ENCODE measurements around the gene CHD3. TPM values are rescaled to one million over a fixed set of nuclear protein-coding genes. Genes with fewer than 3 reads are reported as not detected.
A peak's percentile ranks its signal among the peaks of the same experiment; 100 is the strongest.

The CHD3 gene
- total RNA-seq, 2 experiments from 2014 or later = 130 to 139 TPM

DNA sequence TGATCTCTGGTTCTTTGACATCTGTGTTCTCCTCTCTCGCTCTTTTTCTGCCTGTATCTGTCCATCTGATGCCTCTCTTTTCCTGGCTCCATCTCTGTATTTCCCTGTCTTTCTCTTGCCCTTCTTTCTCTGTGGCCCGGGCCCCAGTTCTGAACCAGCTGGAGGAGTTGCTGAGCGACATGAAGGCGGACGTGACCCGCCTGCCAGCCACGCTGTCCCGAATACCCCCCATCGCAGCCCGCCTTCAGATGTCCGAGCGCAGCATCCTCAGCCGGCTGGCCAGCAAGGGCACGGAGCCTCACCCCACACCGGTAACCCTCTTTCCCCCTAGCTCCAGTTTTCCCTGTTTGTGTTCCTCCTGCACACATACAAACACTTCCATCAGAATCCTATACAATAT, 21.7 kb downstream of the CHD3 start:
- POLR2A ChIA-PET = interaction anchor here (0.6 to 0.7 kb wide), 2 partner anchors 17 to 278 kb away, joined by 3 read pairs; no protein-coding TSS in a partner anchor
- H3K36me3 Mint-ChIP-seq (ENCODE audit: low read depth) = peaks cover 42% of the 10 kb centered on the region
- intact Hi-C loops (cut with micrococcal nuclease) = loop anchor here (5.0 kb wide), 1 partner anchor 147 kb away; no protein-coding TSS in a partner anchor
- CTCF ChIA-PET = interaction anchor here (11.2 kb wide), 1 partner anchor 78 kb away, joined by 214 read pairs; no protein-coding TSS in a partner anchor
- no peak for ATAC-seq
- H3K27ac Mint-ChIP-seq = peak overlapping the region; percentile 1
- H3K4me1 Mint-ChIP-seq (ENCODE audit: low read depth) = peaks cover 12% of the 10 kb centered on the region
- DNase-seq = no peak
- no peaks in the 10 kb centered on the region for H3K27me3 Mint-ChIP-seq
- no peak overlapping the region for H3K4me3 Mint-ChIP-seq
- no peak for TF ChIP-seq CTCF (IDR thresholded peaks at IDR 0.05)
- H3K9me3 Mint-ChIP-seq = no peaks in the 10 kb centered on the region

DNA sequence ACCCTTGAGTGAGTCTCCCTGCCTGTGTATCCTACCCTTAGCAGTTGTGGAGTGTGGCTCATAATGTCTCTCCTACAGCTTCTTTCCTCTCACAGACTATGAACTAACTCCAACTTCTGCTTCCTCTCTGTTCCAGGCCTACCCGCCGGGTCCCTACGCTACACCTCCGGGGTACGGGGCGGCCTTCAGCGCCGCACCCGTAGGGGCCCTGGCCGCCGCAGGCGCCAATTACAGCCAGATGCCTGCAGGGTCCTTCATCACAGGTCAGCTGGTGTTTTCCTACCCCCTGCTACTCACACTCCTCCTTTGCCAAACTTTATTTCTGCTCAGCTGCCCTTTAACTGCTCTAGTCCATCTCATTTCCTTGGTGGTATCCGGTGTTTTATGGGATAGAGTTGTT, 22.1 kb downstream of the CHD3 start:
- CTCF ChIA-PET = interaction anchor here (1.2 to 11.2 kb wide), 3 partner anchors 25 to 167 kb away, joined by 3 to 214 read pairs (median 6); no protein-coding TSS in a partner anchor
- ATAC-seq (no peak), DNase-seq (no peak)
- Mint-ChIP-seq H3K27ac (peak overlapping the region; percentile 14), H3K9me3 (no peaks in the 10 kb centered on the region), H3K36me3 (ENCODE audit: low read depth) (peaks cover 39% of the 10 kb centered on the region), H3K27me3 (no peaks in the 10 kb centered on the region), H3K4me1 (ENCODE audit: low read depth) (peaks cover 12% of the 10 kb centered on the region), H3K4me3 (no peak overlapping the region)
- POLR2A ChIA-PET = interaction anchor here (0.7 kb wide), 1 partner anchor 18 kb away, joined by 3 read pairs; no protein-coding TSS in a partner anchor
- intact Hi-C loops (cut with micrococcal nuclease) = loop anchor here (5.0 kb wide), 1 partner anchor 147 kb away; no protein-coding TSS in a partner anchor
- no peak for TF ChIP-seq CTCF (IDR thresholded peaks at IDR 0.05)

DNA sequence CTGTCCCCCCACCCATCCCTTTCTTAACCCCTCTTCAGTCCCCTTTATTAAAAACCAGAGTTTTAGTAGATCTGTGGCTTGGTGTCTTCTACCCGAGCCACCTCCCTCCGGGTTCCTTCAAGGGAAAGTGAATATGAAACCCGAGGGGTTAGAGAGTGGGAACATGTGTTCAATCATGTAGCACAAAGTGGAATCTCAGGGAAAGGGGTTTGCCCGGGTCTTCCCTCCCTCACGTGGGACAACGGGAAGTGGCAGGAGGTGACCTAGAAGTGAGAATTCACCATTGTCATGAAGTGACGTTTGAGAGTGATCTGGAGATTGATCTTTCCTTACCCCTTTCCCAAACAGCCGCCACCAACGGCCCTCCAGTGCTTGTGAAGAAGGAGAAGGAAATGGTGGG, 22.5 kb downstream of the CHD3 start:
- peak overlapping the region; percentile 14 for H3K27ac Mint-ChIP-seq
- no peaks in the 10 kb centered on the region for H3K9me3 Mint-ChIP-seq
- TF ChIP-seq CTCF (IDR thresholded peaks at IDR 0.05) = no peak
- peaks cover 39% of the 10 kb centered on the region for H3K36me3 Mint-ChIP-seq (ENCODE audit: low read depth)
- peaks cover 12% of the 10 kb centered on the region for H3K4me1 Mint-ChIP-seq (ENCODE audit: low read depth)
- ChIA-PET CTCF (interaction anchor here (1.1 to 11.2 kb wide), 7 partner anchors 25 to 167 kb away, joined by 3 to 214 read pairs (median 6); no protein-coding TSS in a partner anchor), POLR2A (no interaction called here)
- H3K4me3 Mint-ChIP-seq = no peak overlapping the region
- no peak for DNase-seq
- intact Hi-C loops (cut with micrococcal nuclease) = loop anchor here (5.0 kb wide), 1 partner anchor 146 kb away; no protein-coding TSS in a partner anchor
- H3K27me3 Mint-ChIP-seq = no peaks in the 10 kb centered on the region
- ATAC-seq = no peak

DNA sequence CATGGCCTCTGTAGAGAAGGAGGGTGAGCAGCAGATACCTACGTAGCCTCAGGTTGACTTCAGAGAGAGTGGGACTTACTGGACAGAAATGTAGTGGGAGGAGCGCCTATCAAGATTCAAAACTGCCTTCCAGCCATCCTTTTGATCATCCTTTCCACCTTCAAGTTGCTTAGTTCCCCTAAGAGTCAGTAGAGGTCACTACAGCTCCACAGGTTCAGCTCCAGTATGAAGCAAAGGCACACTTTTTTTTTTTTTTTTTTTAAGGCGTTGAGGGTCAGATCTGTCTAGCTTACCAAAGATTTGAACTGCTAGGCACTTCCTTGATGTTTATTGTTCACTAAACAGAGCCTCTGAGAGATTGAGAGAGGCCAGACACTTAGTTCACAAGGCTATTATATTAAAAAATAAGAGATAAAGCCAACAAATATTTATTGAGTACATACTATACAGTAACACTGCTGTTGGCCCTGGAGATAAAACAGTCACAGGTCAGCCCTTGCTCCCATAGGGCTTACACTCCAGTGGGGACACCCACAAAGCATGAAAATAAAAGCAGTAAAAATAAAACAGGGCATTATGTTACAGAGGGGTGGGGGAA, 24.4 kb downstream of the CHD3 start:
- intact Hi-C loops (cut with micrococcal nuclease) = loop anchor here (5.0 kb wide), 1 partner anchor 144 kb away; no protein-coding TSS in a partner anchor
- CTCF ChIA-PET = interaction anchor here (0.7 to 11.2 kb wide), 24 partner anchors 10 to 169 kb away, joined by 3 to 214 read pairs (median 5); partner anchors contain the start of genes CHD3, CNTROB, NAA38 and TRAPPC1

More for the DNA sequence above, 24.4 kb downstream of the CHD3 start:
- peak; percentile 74 for TF ChIP-seq CTCF (IDR thresholded peaks at IDR 0.05)
- POLR2A ChIA-PET = interaction anchor here (0.8 to 1.4 kb wide), 7 partner anchors 12 to 226 kb away, joined by 3 to 4 read pairs (median 3); partner anchors contain the start of genes CNTROB and TP53
- Mint-ChIP-seq H3K27me3 (no peaks in the 10 kb centered on the region), H3K27ac (peak overlapping the region; percentile 81), H3K4me3 (peak overlapping the region; percentile 17), H3K9me3 (no peaks in the 10 kb centered on the region), H3K4me1 (ENCODE audit: low read depth) (peaks cover 22% of the 10 kb centered on the region), H3K36me3 (ENCODE audit: low read depth) (peaks cover 31% of the 10 kb centered on the region)
- peak; percentile 59 for DNase-seq
- ATAC-seq = peak; percentile 57
